HG02759 (cell line): ENCODE results near the gene PITPNC1.
"Not testable (repeated sequence)": the region's sequence is repeated elsewhere in the genome, so short reads cannot be mapped to it uniquely, and the experiment has no call there.

Experiments used
- ATAC-seq: cut with Tn5 transposase; IDR thresholded peaks from one replicate; pipeline ENCODE4 v1.9.1; 2021; ENCODE audit warnings: mild to moderate bottlenecking, moderate library complexity; ENCODE audit not compliant: unreplicated experiment

Gene PITPNC1

GRCh38 chr17:67569873-67570272, 192.8 kb downstream of the PITPNC1 start:
- no peak for ATAC-seq

- ATAC-seq: no peak
Measured at GRCh38 chr17:67570797-67571196, 193.7 kb downstream of the PITPNC1 start.

DNA sequence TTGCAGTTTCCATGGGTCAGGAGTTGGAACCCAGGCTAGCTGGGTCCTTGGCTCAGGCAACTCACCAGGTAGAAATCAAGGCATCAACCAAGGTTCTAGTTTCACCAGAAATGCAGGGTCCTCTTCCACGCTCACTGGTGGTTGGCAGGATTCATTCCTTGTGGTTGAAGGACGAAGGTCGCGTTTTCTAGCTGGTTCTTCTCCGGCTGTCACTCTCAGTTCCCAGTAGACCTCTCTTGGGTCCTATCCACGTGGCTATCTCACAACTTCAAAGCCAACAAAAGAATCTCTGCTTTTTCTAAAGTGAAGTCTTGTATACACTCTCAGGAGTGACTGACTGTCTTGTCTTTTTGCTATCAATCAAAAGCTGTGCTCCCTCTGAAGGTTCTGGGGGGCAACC, 194.4 kb downstream of the PITPNC1 start:
- no peak for ATAC-seq

- ATAC-seq: no peak
Measured at GRCh38 chr17:67573987-67574657, 197.0 kb downstream of the PITPNC1 start.

- ATAC-seq: peak; percentile 56
Measured at GRCh38 chr17:67574658-67575293, 197.7 kb downstream of the PITPNC1 start.

GRCh38 chr17:67575325-67575724, 198.2 kb downstream of the PITPNC1 start:
- peak; percentile 34 for ATAC-seq

- no peak for ATAC-seq
Measured at GRCh38 chr17:67576471-67577115, 199.5 kb downstream of the PITPNC1 start.

GRCh38 chr17:67577429-67578141, 200.5 kb downstream of the PITPNC1 start:
- no peak for ATAC-seq

- no peak for ATAC-seq
Measured at GRCh38 chr17:67578142-67578457, 201.0 kb downstream of the PITPNC1 start.

GRCh38 chr17:67578679-67579405, 201.8 kb downstream of the PITPNC1 start:
- not testable (repeated sequence) for ATAC-seq

DNA sequence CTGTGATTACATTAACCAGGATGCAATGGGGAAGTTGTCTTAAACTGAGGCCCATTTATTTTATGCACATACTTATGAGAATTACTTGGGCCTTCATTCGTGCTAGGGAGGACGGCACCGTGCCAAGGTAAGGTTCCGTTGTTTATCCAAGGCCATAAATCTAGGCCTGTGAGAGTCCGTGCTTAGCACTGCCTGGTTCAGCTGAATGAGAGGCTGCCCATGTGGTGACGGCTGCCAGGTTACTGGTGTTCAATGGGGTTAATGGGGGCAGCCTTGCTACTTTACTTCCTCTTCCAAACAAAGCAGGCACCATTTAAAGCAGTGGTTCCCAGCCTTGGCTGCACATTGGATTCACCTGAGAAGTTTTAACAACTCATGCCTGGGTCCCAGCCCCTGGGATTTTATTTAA, 205.6 kb downstream of the PITPNC1 start:
- no peak for ATAC-seq

DNA sequence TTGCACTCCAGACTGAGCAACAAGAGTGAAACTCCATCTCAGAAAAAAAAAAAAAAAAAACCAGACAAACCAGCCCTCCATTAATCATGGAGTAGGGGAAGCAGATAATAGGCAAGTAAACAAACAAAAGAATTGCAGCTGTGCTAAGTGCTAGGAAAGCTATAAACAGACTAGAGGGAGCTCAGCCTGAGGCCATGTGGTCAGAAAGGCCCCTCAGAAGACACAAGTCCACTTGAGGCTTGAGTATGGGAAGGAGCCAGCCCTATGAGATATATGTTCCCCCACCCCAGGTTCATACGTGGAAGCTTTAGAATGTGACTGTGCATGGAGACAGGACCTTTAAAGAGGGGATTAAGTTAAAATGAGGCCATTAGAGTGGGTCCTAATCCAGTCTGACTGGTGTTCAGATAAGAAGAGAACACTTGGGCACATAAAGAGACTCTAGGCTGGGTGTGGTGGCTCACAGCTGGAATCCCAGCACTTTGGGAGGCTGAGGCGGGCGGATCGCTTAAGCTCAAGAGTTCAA, 208.1 kb downstream of the PITPNC1 start:
- ATAC-seq: no peak

DNA sequence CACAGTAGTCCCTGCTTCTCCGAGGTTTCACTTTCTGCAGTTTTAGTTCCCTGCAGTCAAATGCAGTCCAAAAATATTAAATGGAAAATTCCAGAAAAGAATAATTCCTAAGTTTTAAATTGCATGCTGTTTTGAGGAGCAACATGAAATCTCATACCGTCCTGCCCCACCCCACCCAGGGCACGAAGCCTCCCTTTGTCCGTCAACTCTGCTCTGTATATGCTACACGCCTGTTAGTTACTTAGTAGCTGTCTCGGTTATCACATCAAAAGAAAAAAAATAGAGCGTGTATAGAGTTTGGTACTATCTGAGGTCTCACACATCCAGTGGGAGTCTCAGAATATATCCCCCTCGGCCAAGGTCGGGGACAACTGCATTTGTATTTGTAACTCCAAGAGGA, 211.2 kb downstream of the PITPNC1 start:
- no peak for ATAC-seq

- peak; percentile 68 for ATAC-seq
Measured at GRCh38 chr17:67594115-67594880, 217.2 kb downstream of the PITPNC1 start.

GRCh38 chr17:67600408-67600807, 223.3 kb downstream of the PITPNC1 start:
- no peak for ATAC-seq

GRCh38 chr17:67601897-67602296, 224.8 kb downstream of the PITPNC1 start:
- no peak for ATAC-seq

- no peak for ATAC-seq
Measured at GRCh38 chr17:67602444-67602843, 225.4 kb downstream of the PITPNC1 start.

GRCh38 chr17:67602974-67603373, 225.9 kb downstream of the PITPNC1 start:
- ATAC-seq: no peak

DNA sequence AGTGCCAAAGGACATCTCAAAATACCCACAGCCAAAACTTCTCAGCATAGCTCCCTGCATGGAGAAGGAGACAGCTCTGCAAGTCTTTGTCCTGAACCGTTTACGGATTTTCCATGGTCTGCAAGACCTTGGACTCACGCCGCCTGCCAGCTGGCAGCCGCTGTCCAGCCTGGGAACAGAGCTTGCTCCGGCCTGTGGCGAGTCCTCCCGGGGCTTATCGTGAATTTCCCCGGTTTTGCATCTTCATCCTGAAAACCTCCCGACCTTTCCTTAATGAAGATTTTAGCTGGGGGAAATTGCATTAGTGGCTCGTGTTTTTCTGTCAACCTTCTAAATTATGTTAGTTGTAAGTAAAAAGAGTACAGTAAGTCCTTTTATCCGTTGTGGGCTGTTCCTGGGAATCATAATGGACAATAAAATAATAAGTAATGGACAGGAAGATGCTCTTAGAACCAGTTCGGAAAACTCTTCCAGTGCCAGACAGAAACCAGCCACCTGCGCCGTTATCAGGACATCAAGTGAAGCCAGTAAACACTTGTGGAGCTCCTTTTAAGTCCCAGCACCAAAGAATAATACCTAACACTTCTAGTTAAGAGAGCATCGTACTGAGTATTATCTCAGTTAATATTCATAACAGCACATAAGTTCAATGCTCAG, 228.3 kb downstream of the PITPNC1 start:
- ATAC-seq: no peak

GRCh38 chr17:67606471-67606870, 229.4 kb downstream of the PITPNC1 start:
- ATAC-seq: no peak
